Liver (tissue), 9 donors: ENCODE data around the gene NCBP2. TPM values are rescaled to one million over a fixed set of nuclear protein-coding genes. Genes with fewer than 3 reads are reported as not detected.

Source experiments
- DNase-seq: peaks from one replicate; pipeline ENCODE4 v3.0.0-alpha.2; 2017; ENCODE audit warnings: low spot score
- H3K27ac ChIP-seq, 2 donors: one replicate each; pipeline ENCODE4 v1.7.0; 2013; ENCODE audit warnings: inconsistent platforms in 2 of 2, low read length in 2 of 2, control low read depth in 1 of 2, low read depth in 1 of 2, mild to moderate bottlenecking in 1 of 2
- H3K27me3 ChIP-seq, 4 donors: one replicate each; pipeline versions ENCODE4 v1.6.1 to v1.7.0; 2013; ENCODE audit warnings: low read length in 3 of 4, inconsistent platforms in 1 of 4, mild to moderate bottlenecking in 1 of 4, moderate library complexity in 1 of 4; ENCODE audit not compliant: control insufficient read depth in 4 of 4, insufficient read depth in 4 of 4
- H3K36me3 ChIP-seq, 4 donors: one replicate each; pipeline versions ENCODE4 v1.6.1 to v1.7.0; 2013; ENCODE audit warnings: low read length in 3 of 4, mild to moderate bottlenecking in 3 of 4, low read depth in 1 of 4, moderate library complexity in 1 of 4; ENCODE audit not compliant: control insufficient read depth in 4 of 4, insufficient read depth in 3 of 4
- H3K4me1 ChIP-seq, 4 donors: one replicate each; pipeline versions ENCODE4 v1.6.1 to v1.7.0; 2013; ENCODE audit warnings: low read length in 3 of 4, mild to moderate bottlenecking in 3 of 4, moderate library complexity in 1 of 4; ENCODE audit not compliant: control insufficient read depth in 4 of 4, insufficient read depth in 4 of 4
- H3K4me3 ChIP-seq, 3 donors: one replicate each; pipeline versions ENCODE4 v1.6.1 to v1.7.0; 2013; ENCODE audit warnings: low read length in 3 of 3, control low read depth in 1 of 3, low read depth in 1 of 3, mild to moderate bottlenecking in 1 of 3
- H3K9ac ChIP-seq, 2 donors: one replicate each; pipeline ENCODE4 v1.7.0; 2013; ENCODE audit warnings: low read length in 2 of 2, mild to moderate bottlenecking in 2 of 2, moderate library complexity in 2 of 2, control low read depth in 1 of 2, low read depth in 1 of 2
- H3K9me3 ChIP-seq, 4 donors: one replicate each; pipeline versions ENCODE4 v1.6.1 to v1.7.0; 2013; ENCODE audit warnings: low read length in 3 of 4; ENCODE audit not compliant: control insufficient read depth in 4 of 4
- ATF3 ChIP-seq: IDR thresholded peaks from 2 replicates; pipeline ENCODE4 v1.6.1; 2016; ENCODE audit warnings: antibody characterized with exemption
- EGR1 ChIP-seq, 2 donors: IDR thresholded peaks; 2 replicates each; pipeline ENCODE4 v1.6.1; 2016 to 2018; ENCODE audit warnings: antibody characterized with exemption in 2 of 2, low read depth in 2 of 2
- FOXA1 ChIP-seq: IDR thresholded peaks from 2 replicates; pipeline ENCODE4 v1.6.1; 2016; ENCODE audit warnings: antibody characterized with exemption
- FOXA2 ChIP-seq: IDR thresholded peaks from 2 replicates; pipeline ENCODE4 v1.6.1; 2016; ENCODE audit warnings: antibody characterized with exemption
- GABPA ChIP-seq, 2 donors: IDR thresholded peaks in 1 of 2; conservative IDR thresholded peaks in 1 of 2; 2 replicates each; pipeline ENCODE4 v1.6.1; 2016; ENCODE audit warnings: antibody characterized with exemption in 2 of 2, mild to moderate bottlenecking in 1 of 2, moderate library complexity in 1 of 2
- HNF4A ChIP-seq, 2 donors: conservative IDR thresholded peaks; 2 replicates each; pipeline ENCODE4 v1.6.1; 2016; ENCODE audit warnings: antibody characterized with exemption in 2 of 2, mild to moderate bottlenecking in 2 of 2
- HNF4G ChIP-seq: IDR thresholded peaks from 2 replicates; pipeline ENCODE4 v1.6.1; 2016; ENCODE audit warnings: antibody characterized with exemption
- JUND ChIP-seq, 2 donors: IDR thresholded peaks; 2 replicates each; pipeline ENCODE4 v1.6.1; 2016; ENCODE audit warnings: antibody characterized with exemption in 2 of 2
- NR2F2 ChIP-seq: IDR thresholded peaks from 2 replicates; pipeline ENCODE4 v1.6.1; 2016; ENCODE audit warnings: antibody characterized with exemption
- RAD21 ChIP-seq, 2 donors: IDR thresholded peaks; 2 replicates each; pipeline ENCODE4 v1.6.1; 2016; ENCODE audit warnings: antibody characterized with exemption in 2 of 2, mild to moderate bottlenecking in 2 of 2
- RXRA ChIP-seq, 2 donors: IDR thresholded peaks; 2 replicates each; pipeline ENCODE4 v1.6.1; 2017 to 2018; ENCODE audit warnings: antibody characterized with exemption in 2 of 2, mild to moderate bottlenecking in 1 of 2
- SP1 ChIP-seq: IDR thresholded peaks from 2 replicates; pipeline ENCODE4 v1.6.1; 2018; ENCODE audit warnings: antibody characterized with exemption, mild to moderate bottlenecking
- TAF1 ChIP-seq: conservative IDR thresholded peaks from 2 replicates; pipeline ENCODE4 v1.6.1; 2016; ENCODE audit warnings: antibody characterized with exemption, mild to moderate bottlenecking
- YY1 ChIP-seq: IDR thresholded peaks from 2 replicates; pipeline ENCODE4 v1.6.1; 2016; ENCODE audit warnings: antibody characterized with exemption, mild to moderate bottlenecking
- ZBTB33 ChIP-seq: IDR thresholded peaks from 2 replicates; pipeline ENCODE4 v1.6.1; 2016; ENCODE audit warnings: antibody characterized with exemption
- WGBS: extraction: QIAGEN DNeasy Blood & Tissue Kit; methylation state at CpG from one replicate; pipeline ENCODE4 v1.1.7; 2013; 5-methylcytosine and 5-hydroxymethylcytosine counted together
- polyA plus RNA-seq, 2 donors: library from polyadenylated mRNA; stranded (reverse) in 1 of 2; unstranded in 1 of 2; fragments of 200-250 nt in 1 of 2; fragments of >200 nt in 1 of 2; fragmentation: Nextera tagmentation in 1 of 2; extraction: Ambion mirVana in 1 of 2; gene quantifications; one replicate each; pipeline versions ENCODE4 v1.2.1 to v1.2.3, GENCODE V29; 2013 to 2015
- total RNA-seq, 2 donors: library from RNA; depleted of rRNA; stranded (reverse); fragments of >200 nt; gene quantifications; one replicate each; pipeline ENCODE4 v1.2.3, GENCODE V29; 2014
- TF ChIP-seq, protein P1 (sequence below): fragments of 150-350 bp; IDR thresholded peaks from 2 replicates; pipeline ENCODE4 v1.5.1; 2017; ENCODE audit warnings: improper control_type of control experiment, low read depth, low read length; ENCODE audit not compliant: missing input control
- TF ChIP-seq, protein P2 (sequence below): IDR thresholded peaks from 2 replicates; pipeline ENCODE4 v1.6.1; 2016; ENCODE audit warnings: antibody characterized with exemption
- TF ChIP-seq, protein P3 (sequence below): IDR thresholded peaks from 2 replicates; pipeline ENCODE4 v1.6.1; 2016; ENCODE audit warnings: antibody characterized with exemption, mild to moderate bottlenecking
- donor health status: healthy.
- donor health status: healthy.
- donor health status: healthy.
- donor health status: healthy.
- donor health status: healthy.

The NCBP2 gene
- total and polyA plus RNA-seq, 4 donors, result 16.2 to 19.2 (median 18.1) TPM

- no peak for TF ChIP-seq FOXA1
- TF ChIP-seq YY1, result no peak
- no peak for TF ChIP-seq TAF1
- TF ChIP-seq, protein P1, sequence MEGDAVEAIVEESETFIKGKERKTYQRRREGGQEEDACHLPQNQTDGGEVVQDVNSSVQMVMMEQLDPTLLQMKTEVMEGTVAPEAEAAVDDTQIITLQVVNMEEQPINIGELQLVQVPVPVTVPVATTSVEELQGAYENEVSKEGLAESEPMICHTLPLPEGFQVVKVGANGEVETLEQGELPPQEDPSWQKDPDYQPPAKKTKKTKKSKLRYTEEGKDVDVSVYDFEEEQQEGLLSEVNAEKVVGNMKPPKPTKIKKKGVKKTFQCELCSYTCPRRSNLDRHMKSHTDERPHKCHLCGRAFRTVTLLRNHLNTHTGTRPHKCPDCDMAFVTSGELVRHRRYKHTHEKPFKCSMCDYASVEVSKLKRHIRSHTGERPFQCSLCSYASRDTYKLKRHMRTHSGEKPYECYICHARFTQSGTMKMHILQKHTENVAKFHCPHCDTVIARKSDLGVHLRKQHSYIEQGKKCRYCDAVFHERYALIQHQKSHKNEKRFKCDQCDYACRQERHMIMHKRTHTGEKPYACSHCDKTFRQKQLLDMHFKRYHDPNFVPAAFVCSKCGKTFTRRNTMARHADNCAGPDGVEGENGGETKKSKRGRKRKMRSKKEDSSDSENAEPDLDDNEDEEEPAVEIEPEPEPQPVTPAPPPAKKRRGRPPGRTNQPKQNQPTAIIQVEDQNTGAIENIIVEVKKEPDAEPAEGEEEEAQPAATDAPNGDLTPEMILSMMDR, result no peak
- TF ChIP-seq RXRA (IDR thresholded peaks at IDR 0.05), result no peak
- no peak for TF ChIP-seq HNF4A (conservative IDR thresholded peaks at IDR 0.05)
- no peak for TF ChIP-seq JUND (IDR thresholded peaks at IDR 0.05)
- no peak for TF ChIP-seq GABPA (IDR thresholded peaks at IDR 0.05 in 1 of 2, conservative IDR thresholded peaks at IDR 0.05 in 1 of 2)
- TF ChIP-seq ZBTB33, result no peak
- no peak for TF ChIP-seq SP1
- TF ChIP-seq, protein P2, sequence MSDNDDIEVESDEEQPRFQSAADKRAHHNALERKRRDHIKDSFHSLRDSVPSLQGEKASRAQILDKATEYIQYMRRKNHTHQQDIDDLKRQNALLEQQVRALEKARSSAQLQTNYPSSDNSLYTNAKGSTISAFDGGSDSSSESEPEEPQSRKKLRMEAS, result no peak
- TF ChIP-seq FOXA2, result no peak
- TF ChIP-seq NR2F2, result no peak
- no peak for TF ChIP-seq HNF4G
- TF ChIP-seq EGR1 (IDR thresholded peaks at IDR 0.05; ENCODE audit: low read depth in 2 of 2), result no peak
- TF ChIP-seq, protein P3, sequence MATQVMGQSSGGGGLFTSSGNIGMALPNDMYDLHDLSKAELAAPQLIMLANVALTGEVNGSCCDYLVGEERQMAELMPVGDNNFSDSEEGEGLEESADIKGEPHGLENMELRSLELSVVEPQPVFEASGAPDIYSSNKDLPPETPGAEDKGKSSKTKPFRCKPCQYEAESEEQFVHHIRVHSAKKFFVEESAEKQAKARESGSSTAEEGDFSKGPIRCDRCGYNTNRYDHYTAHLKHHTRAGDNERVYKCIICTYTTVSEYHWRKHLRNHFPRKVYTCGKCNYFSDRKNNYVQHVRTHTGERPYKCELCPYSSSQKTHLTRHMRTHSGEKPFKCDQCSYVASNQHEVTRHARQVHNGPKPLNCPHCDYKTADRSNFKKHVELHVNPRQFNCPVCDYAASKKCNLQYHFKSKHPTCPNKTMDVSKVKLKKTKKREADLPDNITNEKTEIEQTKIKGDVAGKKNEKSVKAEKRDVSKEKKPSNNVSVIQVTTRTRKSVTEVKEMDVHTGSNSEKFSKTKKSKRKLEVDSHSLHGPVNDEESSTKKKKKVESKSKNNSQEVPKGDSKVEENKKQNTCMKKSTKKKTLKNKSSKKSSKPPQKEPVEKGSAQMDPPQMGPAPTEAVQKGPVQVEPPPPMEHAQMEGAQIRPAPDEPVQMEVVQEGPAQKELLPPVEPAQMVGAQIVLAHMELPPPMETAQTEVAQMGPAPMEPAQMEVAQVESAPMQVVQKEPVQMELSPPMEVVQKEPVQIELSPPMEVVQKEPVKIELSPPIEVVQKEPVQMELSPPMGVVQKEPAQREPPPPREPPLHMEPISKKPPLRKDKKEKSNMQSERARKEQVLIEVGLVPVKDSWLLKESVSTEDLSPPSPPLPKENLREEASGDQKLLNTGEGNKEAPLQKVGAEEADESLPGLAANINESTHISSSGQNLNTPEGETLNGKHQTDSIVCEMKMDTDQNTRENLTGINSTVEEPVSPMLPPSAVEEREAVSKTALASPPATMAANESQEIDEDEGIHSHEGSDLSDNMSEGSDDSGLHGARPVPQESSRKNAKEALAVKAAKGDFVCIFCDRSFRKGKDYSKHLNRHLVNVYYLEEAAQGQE, result no peak
- no peak for TF ChIP-seq RAD21 (IDR thresholded peaks at IDR 0.05)
- no peak for TF ChIP-seq ATF3
- no peak overlapping the region for H3K9ac ChIP-seq
- no peaks in the 10 kb centered on the region for H3K27me3 ChIP-seq
- no peak overlapping the region for H3K27ac ChIP-seq
- no peaks in the 10 kb centered on the region for H3K36me3 ChIP-seq
- no peak overlapping the region for H3K4me3 ChIP-seq
- H3K9me3 ChIP-seq, result peaks cover 0 to 3% (median 0%) of the 10 kb centered on the region in 4 donors
- DNase-seq, result no peak
- 94% methylated on average over 9 of the region's 9 CpGs for WGBS
- H3K4me1 ChIP-seq, result no peaks in the 10 kb centered on the region
These were observed 43.9 kb upstream of the NCBP2 start for GRCh38 chr3:196985954-196986885.
